ENCODE results near the gene PLTP. TPM values are rescaled to one million over a fixed set of nuclear protein-coding genes. Genes with fewer than 3 reads are reported as not detected.

Gene PLTP
- total RNA-seq, 4 donors from 2014 or later: 25.0 to 99.3 (median 35.7) TPM

GRCh38 chr20:45920462-45921336 lies 8.7 kb upstream of the PLTP start:
- no peak for DNase-seq
- peaks cover 0 to 46% (median 0%) of the 10 kb centered on the region in 4 donors for H3K4me1 ChIP-seq
- H3K4me3 ChIP-seq: no peak overlapping the region
- no peaks in the 10 kb centered on the region for H3K9me3 ChIP-seq
- H3K36me3 ChIP-seq: no peaks in the 10 kb centered on the region
- H3K27me3 ChIP-seq: no peaks in the 10 kb centered on the region
- H3K27ac ChIP-seq: peak overlapping the region; percentile 49 to 70 (median 56)
- TF ChIP-seq, protein P1, sequence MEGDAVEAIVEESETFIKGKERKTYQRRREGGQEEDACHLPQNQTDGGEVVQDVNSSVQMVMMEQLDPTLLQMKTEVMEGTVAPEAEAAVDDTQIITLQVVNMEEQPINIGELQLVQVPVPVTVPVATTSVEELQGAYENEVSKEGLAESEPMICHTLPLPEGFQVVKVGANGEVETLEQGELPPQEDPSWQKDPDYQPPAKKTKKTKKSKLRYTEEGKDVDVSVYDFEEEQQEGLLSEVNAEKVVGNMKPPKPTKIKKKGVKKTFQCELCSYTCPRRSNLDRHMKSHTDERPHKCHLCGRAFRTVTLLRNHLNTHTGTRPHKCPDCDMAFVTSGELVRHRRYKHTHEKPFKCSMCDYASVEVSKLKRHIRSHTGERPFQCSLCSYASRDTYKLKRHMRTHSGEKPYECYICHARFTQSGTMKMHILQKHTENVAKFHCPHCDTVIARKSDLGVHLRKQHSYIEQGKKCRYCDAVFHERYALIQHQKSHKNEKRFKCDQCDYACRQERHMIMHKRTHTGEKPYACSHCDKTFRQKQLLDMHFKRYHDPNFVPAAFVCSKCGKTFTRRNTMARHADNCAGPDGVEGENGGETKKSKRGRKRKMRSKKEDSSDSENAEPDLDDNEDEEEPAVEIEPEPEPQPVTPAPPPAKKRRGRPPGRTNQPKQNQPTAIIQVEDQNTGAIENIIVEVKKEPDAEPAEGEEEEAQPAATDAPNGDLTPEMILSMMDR (IDR thresholded peaks at IDR 0.05): no peak
- no peak for TF ChIP-seq POLR2A (IDR thresholded peaks at IDR 0.05)

GRCh38 chr20:45919542-45920399 lies 7.8 kb upstream of the PLTP start:
- no peak for TF ChIP-seq POLR2A (IDR thresholded peaks at IDR 0.05)
- TF ChIP-seq, protein P1 (IDR thresholded peaks at IDR 0.05): no peak
- Histone ChIP-seq H3K36me3 (no peaks in the 10 kb centered on the region), H3K27me3 (no peaks in the 10 kb centered on the region), H3K4me1 (peaks cover 0 to 46% (median 0%) of the 10 kb centered on the region in 4 donors), H3K27ac (peak overlapping the region; percentile 49 to 70 (median 56)), H3K4me3 (no peak overlapping the region), H3K9me3 (no peaks in the 10 kb centered on the region)
- DNase-seq: peak in 1 of 3 donors; percentile 72

- DNase-seq: no peak
- Histone ChIP-seq H3K4me3 (no peak overlapping the region), H3K4me1 (peaks cover 0 to 40% (median 0%) of the 10 kb centered on the region in 4 donors), H3K27me3 (no peaks in the 10 kb centered on the region), H3K36me3 (no peaks in the 10 kb centered on the region), H3K9me3 (no peaks in the 10 kb centered on the region), H3K27ac (peak overlapping the region; percentile 28 to 70 (median 56))
- TF ChIP-seq POLR2A (IDR thresholded peaks at IDR 0.05): no peak
- TF ChIP-seq, protein P1 (IDR thresholded peaks at IDR 0.05): no peak
These were observed 7.0 kb upstream of the PLTP start for GRCh38 chr20:45918779-45919537.

DNA sequence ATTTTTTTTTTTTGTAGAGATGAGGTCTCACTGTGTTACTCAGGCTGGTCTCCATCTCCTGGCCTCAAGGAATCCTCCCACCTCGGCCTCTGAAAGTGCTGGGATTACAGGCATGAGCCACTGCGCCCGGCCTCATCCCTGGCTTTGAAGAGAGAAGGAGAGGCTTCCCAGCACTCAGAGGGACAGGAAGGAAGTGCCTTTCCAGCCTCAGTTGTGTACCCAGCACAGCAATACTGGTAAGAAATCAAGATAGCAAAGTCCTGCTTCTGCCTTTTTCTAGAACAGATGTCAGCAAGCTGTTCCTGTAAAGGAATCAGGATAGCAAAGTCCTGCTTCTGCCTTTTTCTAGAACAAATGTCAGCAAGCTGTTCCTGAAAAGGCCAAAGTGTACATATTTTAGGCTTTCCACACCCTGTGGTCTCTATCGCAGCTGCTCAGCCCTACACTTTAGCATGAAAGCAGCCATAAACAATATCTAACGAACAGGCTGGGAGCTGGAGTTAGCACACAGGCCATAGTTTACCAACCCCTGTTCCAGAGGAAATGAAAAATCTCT lies 6.3 kb upstream of the PLTP start:
- H3K27ac ChIP-seq: peak overlapping the region; percentile 28 to 70 (median 60)
- H3K27me3 ChIP-seq: no peaks in the 10 kb centered on the region
- TF ChIP-seq POLR2A (IDR thresholded peaks at IDR 0.05): no peak
- TF ChIP-seq, protein P1 (IDR thresholded peaks at IDR 0.05): no peak
- H3K9me3 ChIP-seq: no peaks in the 10 kb centered on the region
- DNase-seq: no peak
- H3K4me1 ChIP-seq: peaks cover 0 to 36% (median 0%) of the 10 kb centered on the region in 4 donors
- H3K36me3 ChIP-seq: no peaks in the 10 kb centered on the region
- H3K4me3 ChIP-seq: no peak overlapping the region

DNA sequence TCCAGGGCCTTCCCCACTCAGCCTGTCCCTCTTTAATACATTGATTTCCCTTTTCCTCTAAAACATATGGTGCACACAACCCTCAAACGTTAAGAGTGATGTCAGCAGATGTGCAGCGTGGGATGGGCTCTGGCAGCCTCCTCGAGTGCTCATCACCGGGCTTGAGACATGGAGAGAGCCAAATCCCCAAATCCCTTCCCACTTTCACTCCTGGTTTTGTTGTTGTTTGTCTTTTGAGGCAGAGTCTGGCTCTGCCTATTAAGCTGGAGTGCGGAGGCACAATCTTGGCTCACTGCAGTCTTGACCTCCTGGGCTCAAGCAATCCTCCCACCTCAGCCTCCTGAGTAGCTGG lies 5.8 kb upstream of the PLTP start:
- TF ChIP-seq, protein P1 (IDR thresholded peaks at IDR 0.05): no peak
- no peak for TF ChIP-seq POLR2A (IDR thresholded peaks at IDR 0.05)
- Histone ChIP-seq H3K9me3 (no peaks in the 10 kb centered on the region), H3K27ac (peak overlapping the region in 3 of 4 donors; percentile 59 to 70 (median 61)), H3K4me3 (no peak overlapping the region), H3K36me3 (no peaks in the 10 kb centered on the region), H3K4me1 (peaks cover 0 to 38% (median 0%) of the 10 kb centered on the region in 4 donors), H3K27me3 (no peaks in the 10 kb centered on the region)
- DNase-seq: no peak
